SK-N-SH treated with all-trans-retinoic acid at 6 μM for 48 hours (cell line): Measurements from ENCODE around the gene SFT2D1.
A peak's percentile ranks its signal among the peaks of the same experiment; 100 is the strongest.

Experiments used
- ATAC-seq: fragments of 200-7000 bp; cut with Tn5 transposase; 3 replicates; pipeline ENCODE4 v1.9.1; 2020; ENCODE audit warnings: mild to moderate bottlenecking, moderate library complexity
- BACH2 ChIP-seq: fragments of 250-450 bp; sonication (Bioruptor Pico); IDR thresholded peaks from 2 replicates; pipeline ENCODE4 v1.9.0; 2021; ENCODE audit warnings: mild to moderate bottlenecking, borderline replicate concordance
- CREB5 ChIP-seq: fragments of 250-450 bp; sonication (Bioruptor Pico); IDR thresholded peaks from 2 replicates; pipeline ENCODE4 v1.5.1; 2020; ENCODE audit warnings: low read depth, mild to moderate bottlenecking, moderate library complexity
- CSDC2 ChIP-seq: fragments of 250-450 bp; sonication (Bioruptor Pico); IDR thresholded peaks from 2 replicates; pipeline ENCODE4 v1.5.0; 2020; ENCODE audit warnings: mild to moderate bottlenecking, moderate library complexity
- CSRNP3 ChIP-seq: fragments of 250-450 bp; sonication (Bioruptor Pico); IDR thresholded peaks from 2 replicates; pipeline ENCODE4 v1.5.1; 2021; ENCODE audit warnings: mild to moderate bottlenecking, moderate library complexity
- GLIS3 ChIP-seq: fragments of 250-450 bp; sonication (Bioruptor Pico); IDR thresholded peaks from 2 replicates; pipeline ENCODE4 v1.5.0; 2020; ENCODE audit warnings: mild to moderate bottlenecking, moderate library complexity
- OSR1 ChIP-seq: fragments of 250-450 bp; sonication (Bioruptor Pico); IDR thresholded peaks from 2 replicates; pipeline ENCODE4 v1.8.0; 2022; ENCODE audit warnings: moderate library complexity, mild to moderate bottlenecking, inconsistent platforms
- PATZ1 ChIP-seq: fragments of 250-450 bp; sonication (Bioruptor Pico); IDR thresholded peaks from 2 replicates; pipeline ENCODE4 v1.8.0; 2020; ENCODE audit warnings: mild to moderate bottlenecking, moderate library complexity, borderline replicate concordance
- POU6F1 ChIP-seq: fragments of 250-450 bp; sonication (Bioruptor Pico); IDR thresholded peaks from 2 replicates; pipeline ENCODE4 v1.8.0; 2021; ENCODE audit warnings: low read depth, mild to moderate bottlenecking, moderate library complexity, borderline replicate concordance
- RARB ChIP-seq: fragments of 250-450 bp; sonication (Bioruptor Pico); IDR thresholded peaks from 2 replicates; pipeline ENCODE4 v1.8.0; 2021; ENCODE audit warnings: mild to moderate bottlenecking, moderate library complexity
- SNAI2 ChIP-seq: fragments of 250-450 bp; sonication (Bioruptor Pico); IDR thresholded peaks from 2 replicates; pipeline ENCODE4 v1.5.0; 2020; ENCODE audit warnings: mild to moderate bottlenecking, moderate library complexity
- TCF4 ChIP-seq: fragments of 250-450 bp; sonication (Bioruptor Pico); IDR thresholded peaks from 2 replicates; pipeline ENCODE4 v1.8.0; 2021; ENCODE audit warnings: mild to moderate bottlenecking, moderate library complexity, borderline replicate concordance
- TOX ChIP-seq: fragments of 250-450 bp; sonication (Bioruptor Pico); IDR thresholded peaks from 2 replicates; pipeline ENCODE4 v1.8.0; 2021; ENCODE audit warnings: mild to moderate bottlenecking, moderate library complexity, borderline replicate concordance
- TSHZ2 ChIP-seq: fragments of 250-450 bp; sonication (Bioruptor Pico); IDR thresholded peaks from 2 replicates; pipeline ENCODE4 v1.5.0; 2020; ENCODE audit warnings: mild to moderate bottlenecking, moderate library complexity
- ZC3H10 ChIP-seq: fragments of 250-450 bp; sonication (Bioruptor Pico); IDR thresholded peaks from 2 replicates; pipeline ENCODE4 v1.5.1; 2021; ENCODE audit warnings: mild to moderate bottlenecking, moderate library complexity
- ZFP3 ChIP-seq: fragments of 250-450 bp; sonication (Bioruptor Pico); IDR thresholded peaks from 2 replicates; pipeline ENCODE4 v1.5.0; 2020; ENCODE audit warnings: mild to moderate bottlenecking, moderate library complexity
- ZFP30 ChIP-seq: fragments of 450-650 bp; formaldehyde crosslinking; IDR thresholded peaks from 2 replicates; pipeline ENCODE4 v1.5.0; 2022; ENCODE audit warnings: mild to moderate bottlenecking, moderate library complexity
- ZNF565 ChIP-seq: fragments of 450-650 bp; formaldehyde crosslinking; conservative IDR thresholded peaks from 2 replicates; pipeline ENCODE4 v1.5.0; 2020; ENCODE audit warnings: low read depth, mild to moderate bottlenecking, moderate library complexity
- ZNF70 ChIP-seq: fragments of 450-650 bp; formaldehyde crosslinking; IDR thresholded peaks from 2 replicates; pipeline ENCODE4 v1.5.0; 2020; ENCODE audit warnings: mild to moderate bottlenecking, moderate library complexity
- ZNF8 ChIP-seq: fragments of 450-650 bp; formaldehyde crosslinking; IDR thresholded peaks from 2 replicates; pipeline ENCODE4 v1.5.0; 2020; ENCODE audit warnings: mild to moderate bottlenecking, moderate library complexity

Gene SFT2D1

GRCh38 chr6:166308033-166308768, 34.1 kb downstream of the SFT2D1 start, which contains the start of gene PRR18:
Gene PRR18 (minus strand): TSS chr6:166308392. CDS start chr6:166308142, 250 bp downstream.
- TF ChIP-seq CSRNP3: no peak
- no peak for TF ChIP-seq GLIS3
- TF ChIP-seq TCF4 (CRISPR knock-in tag): no peak
- TF ChIP-seq RARB (CRISPR knock-in tag): no peak
- no peak for TF ChIP-seq CREB5 (CRISPR knock-in tag)
- no peak for TF ChIP-seq CSDC2 (CRISPR knock-in tag)
- no peak for TF ChIP-seq OSR1 (CRISPR knock-in tag)
- TF ChIP-seq TOX: no peak
- no peak for TF ChIP-seq POU6F1
- TF ChIP-seq ZNF8: no peak
- no peak for TF ChIP-seq ZFP30 (CRISPR knock-in tag)
- TF ChIP-seq TSHZ2 (CRISPR knock-in tag): no peak
- no peak for TF ChIP-seq ZNF70 (CRISPR knock-in tag)
- no peak for TF ChIP-seq ZC3H10 (CRISPR knock-in tag)
- TF ChIP-seq SNAI2: no peak
- TF ChIP-seq ZFP3 (CRISPR knock-in tag): no peak
- no peak for TF ChIP-seq BACH2 (CRISPR knock-in tag)
- no peak for TF ChIP-seq ZNF565
- ATAC-seq: peak; percentile 61

- ATAC-seq: peak; percentile 29; the same call in 2 of the 3 replicates
- TF ChIP-seq RARB (CRISPR knock-in tag) (no peak), POU6F1 (no peak), SNAI2 (no peak), TSHZ2 (CRISPR knock-in tag) (no peak), PATZ1 (CRISPR knock-in tag) (no peak), ZC3H10 (CRISPR knock-in tag) (no peak)
- TF ChIP-seq, all 23 proteins: peak for 0
Observed at GRCh38 chr6:166307082-166308032, 35.0 kb downstream of the SFT2D1 start.
